Globus pallidus (tissue), 1 donor: ENCODE data around the gene SPTBN5.

Experiments
- DNase-seq: peaks from one replicate; pipeline ENCODE4 v3.0.0-alpha.2; 2015; ENCODE audit warnings: low spot score

Gene SPTBN5

GRCh38 chr15:41883484-41883825 lies 10.4 kb downstream of the SPTBN5 start:
- no peak for DNase-seq

- no peak for DNase-seq
Observed at GRCh38 chr15:41882689-41883483, 11.0 kb downstream of the SPTBN5 start.

GRCh38 chr15:41881920-41882688 lies 11.7 kb downstream of the SPTBN5 start:
- no peak for DNase-seq

GRCh38 chr15:41881550-41881919 lies 12.3 kb downstream of the SPTBN5 start:
- no peak for DNase-seq

- no peak for DNase-seq
Observed at GRCh38 chr15:41881086-41881485, 12.8 kb downstream of the SPTBN5 start.

- no peak for DNase-seq
Observed at GRCh38 chr15:41880156-41880877, 13.5 kb downstream of the SPTBN5 start.

- no peak for DNase-seq
Observed at GRCh38 chr15:41879321-41879845, 14.5 kb downstream of the SPTBN5 start.

- DNase-seq = no peak
Observed at GRCh38 chr15:41878355-41878699, 15.5 kb downstream of the SPTBN5 start.

- DNase-seq = no peak
Observed at GRCh38 chr15:41877631-41878354, 16.1 kb downstream of the SPTBN5 start.

GRCh38 chr15:41876689-41877088 lies 17.2 kb downstream of the SPTBN5 start:
- no peak for DNase-seq

- DNase-seq = no peak
Observed at GRCh38 chr15:41876007-41876406, 17.8 kb downstream of the SPTBN5 start.

- no peak for DNase-seq
Observed at GRCh38 chr15:41874736-41875135, 19.1 kb downstream of the SPTBN5 start.

GRCh38 chr15:41873711-41874110 lies 20.1 kb downstream of the SPTBN5 start:
- no peak for DNase-seq

GRCh38 chr15:41872166-41872747 lies 21.6 kb downstream of the SPTBN5 start:
- DNase-seq = no peak

GRCh38 chr15:41871175-41871905 lies 22.5 kb downstream of the SPTBN5 start:
- DNase-seq = no peak

- no peak for DNase-seq
Observed at GRCh38 chr15:41870689-41871081, 23.2 kb downstream of the SPTBN5 start.

GRCh38 chr15:41869770-41870688 lies 23.8 kb downstream of the SPTBN5 start:
- DNase-seq = no peak

GRCh38 chr15:41868321-41868720 lies 25.5 kb downstream of the SPTBN5 start:
- no peak for DNase-seq

GRCh38 chr15:41866872-41867579 lies 26.8 kb downstream of the SPTBN5 start:
- no peak for DNase-seq
